Stimulated activated CD8-positive, alpha-beta memory T cell treated with anti-CD3 and anti-CD28 coated beads, Interleukin-15, amount 100 ng/mL, for 4 hours (primary cell): ENCODE measurements around the gene ZFR2.
"Not testable (repeated sequence)": the region's sequence is repeated elsewhere in the genome, so short reads cannot be mapped to it uniquely, and the experiment has no call there.

Experiments used
- DNase-seq, 2 donors: peaks; one replicate each; pipeline ENCODE4 v3.0.0-alpha.2; 2020; ENCODE audit warnings: low read depth in 2 of 2

ZFR2 gene

DNA sequence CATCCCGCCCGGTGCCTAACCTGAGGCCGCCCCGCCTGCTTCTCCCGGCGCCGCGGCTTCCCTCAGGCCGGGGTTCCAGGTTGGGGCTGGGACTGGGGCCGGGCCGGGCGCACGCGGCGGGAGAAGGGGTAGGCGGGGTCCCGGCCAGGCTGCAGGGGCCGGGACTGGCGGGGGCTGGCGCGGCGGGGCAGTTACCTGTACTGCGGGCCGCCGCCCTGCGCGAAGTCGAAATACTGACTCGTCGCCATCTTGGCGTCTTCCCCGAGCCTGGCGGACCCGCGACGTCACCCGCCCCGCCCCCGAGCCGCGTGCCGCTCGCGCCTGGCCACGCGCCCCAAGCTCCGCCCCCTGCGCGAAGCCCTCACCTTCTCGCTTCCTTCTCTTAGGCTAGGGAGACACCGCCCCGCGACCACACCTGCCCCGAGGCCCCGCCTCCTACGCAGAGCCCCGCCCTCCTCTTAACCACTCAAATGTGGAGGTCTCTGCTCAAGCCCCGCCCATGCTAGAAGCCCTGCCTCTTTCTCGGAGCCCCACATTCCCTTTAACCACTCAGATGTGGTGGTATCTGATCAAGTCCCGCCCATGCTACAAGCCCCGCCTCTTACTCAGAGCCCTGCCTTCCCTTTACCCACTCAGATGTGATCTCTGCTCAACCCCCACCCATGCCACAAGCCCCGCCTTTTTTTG is at the start of gene ZFR2:
TSS of gene ZFR2 (minus strand) at position 269 of the 687 bp plus-strand sequence. CDS start at position 248, 21 bp downstream.
- DNase-seq = peak in 1 of 2 donors; percentile 6

GRCh38 chr19:3916033-3916432 is 47.2 kb upstream of the ZFR2 start:
- DNase-seq = no peak

DNA sequence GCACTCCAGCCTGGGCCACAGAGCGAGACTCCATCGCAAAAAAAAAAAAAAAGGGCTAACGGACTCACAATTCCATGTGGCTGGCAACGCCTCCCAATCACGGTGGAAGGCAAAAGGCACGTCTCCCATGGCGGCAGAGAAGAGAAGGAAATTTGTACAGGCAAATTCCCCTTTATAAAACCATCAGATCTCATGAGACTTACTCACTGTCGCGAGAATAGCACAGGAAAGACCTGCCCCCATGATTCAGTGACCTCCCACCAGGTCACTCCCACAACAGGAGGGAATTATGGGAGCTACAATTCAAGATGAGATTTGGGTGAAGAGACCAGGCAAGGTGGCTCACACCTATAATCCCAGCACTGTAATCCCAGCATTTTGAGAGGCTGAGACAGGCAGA is 45.4 kb upstream of the ZFR2 start:
- no peak for DNase-seq

DNA sequence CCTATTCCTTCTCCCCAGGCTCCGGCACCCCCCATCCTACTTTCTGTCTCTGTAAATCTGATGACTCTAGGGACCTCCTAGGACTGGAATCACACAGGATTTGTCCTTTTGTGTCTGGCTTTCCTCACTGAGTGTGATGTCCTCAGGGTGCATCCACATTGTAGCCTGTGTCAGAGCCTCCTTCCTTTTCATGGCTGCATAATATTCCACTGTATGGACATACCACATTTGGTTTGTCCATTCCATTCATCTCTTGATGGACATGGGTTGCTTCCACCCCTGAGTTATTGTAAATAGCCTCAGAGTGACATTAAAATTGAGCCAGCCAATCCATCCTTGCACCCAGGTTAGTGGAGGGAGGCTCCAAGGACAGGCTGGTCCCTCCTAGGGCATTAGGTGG is 41.3 kb upstream of the ZFR2 start:
- DNase-seq = no peak

- no peak for DNase-seq
Measured at GRCh38 chr19:3908266-3909054, 39.6 kb upstream of the ZFR2 start.

GRCh38 chr19:3907626-3908265 is 38.9 kb upstream of the ZFR2 start:
- no peak for DNase-seq

GRCh38 chr19:3904233-3904632 is 35.4 kb upstream of the ZFR2 start:
- no peak for DNase-seq

- no peak for DNase-seq
Measured at GRCh38 chr19:3902317-3902973, 33.6 kb upstream of the ZFR2 start.

GRCh38 chr19:3899531-3900294 is 30.9 kb upstream of the ZFR2 start:
- no peak for DNase-seq

DNA sequence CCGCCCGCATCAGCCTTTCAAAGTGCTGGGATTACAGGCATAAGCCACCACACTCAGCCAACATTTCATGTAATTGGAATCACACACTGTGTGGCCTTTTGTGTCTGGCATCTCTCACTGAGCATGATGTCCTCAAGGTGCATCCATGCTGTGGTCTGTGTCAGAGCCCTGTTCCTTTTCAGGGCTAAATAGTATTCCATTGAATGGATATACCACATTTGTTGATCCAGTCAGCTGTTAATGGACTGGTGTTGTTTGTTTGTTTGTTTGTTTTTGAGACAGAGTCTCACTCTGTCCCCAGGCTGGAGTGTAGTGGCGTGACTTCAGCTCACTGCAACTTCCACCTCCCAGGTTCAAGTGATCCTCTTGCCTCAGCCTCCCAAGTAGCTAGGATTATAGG is 29.6 kb upstream of the ZFR2 start:
- DNase-seq = no peak

DNA sequence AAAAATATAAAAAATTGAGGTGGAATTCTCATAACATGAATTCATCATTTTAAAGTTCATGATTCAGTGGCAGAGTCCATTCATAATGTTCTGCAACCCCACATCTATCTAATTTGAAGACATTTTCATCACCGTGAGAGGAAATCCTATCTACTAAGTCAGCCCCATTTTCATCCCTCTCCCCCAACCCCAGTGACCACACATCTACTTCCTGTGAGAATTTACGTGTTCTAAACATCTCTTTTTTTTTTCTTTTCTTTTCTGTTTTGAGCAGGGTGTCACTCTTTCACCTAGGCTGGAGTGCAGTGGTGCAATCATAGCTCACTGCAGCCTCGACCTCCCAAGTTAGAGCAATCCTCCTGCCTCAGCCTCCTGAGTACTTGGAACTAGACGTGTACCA is 29.1 kb upstream of the ZFR2 start:
- DNase-seq = no peak

GRCh38 chr19:3895788-3896187 is 26.9 kb upstream of the ZFR2 start:
- DNase-seq = no peak

DNA sequence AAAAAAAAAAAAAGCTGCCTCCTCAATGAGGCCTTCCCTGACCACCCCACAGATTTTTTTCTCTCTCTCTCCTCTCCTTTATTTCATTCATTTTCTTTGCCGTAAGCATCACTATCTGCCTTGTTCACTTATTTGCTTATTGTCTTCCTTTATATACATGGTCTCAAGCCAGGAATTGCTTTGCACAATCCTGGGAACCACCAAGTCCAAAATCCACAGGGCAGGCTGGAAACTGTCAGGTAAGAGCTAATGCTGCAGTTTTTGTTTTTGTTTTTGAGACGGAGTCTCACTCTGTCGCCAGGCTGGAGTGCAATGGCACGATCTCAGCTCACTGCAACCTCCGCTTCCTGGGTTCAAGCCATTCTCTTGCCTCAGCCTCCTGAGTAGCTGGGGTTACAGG is 26.1 kb upstream of the ZFR2 start:
- not testable (repeated sequence) for DNase-seq

DNA sequence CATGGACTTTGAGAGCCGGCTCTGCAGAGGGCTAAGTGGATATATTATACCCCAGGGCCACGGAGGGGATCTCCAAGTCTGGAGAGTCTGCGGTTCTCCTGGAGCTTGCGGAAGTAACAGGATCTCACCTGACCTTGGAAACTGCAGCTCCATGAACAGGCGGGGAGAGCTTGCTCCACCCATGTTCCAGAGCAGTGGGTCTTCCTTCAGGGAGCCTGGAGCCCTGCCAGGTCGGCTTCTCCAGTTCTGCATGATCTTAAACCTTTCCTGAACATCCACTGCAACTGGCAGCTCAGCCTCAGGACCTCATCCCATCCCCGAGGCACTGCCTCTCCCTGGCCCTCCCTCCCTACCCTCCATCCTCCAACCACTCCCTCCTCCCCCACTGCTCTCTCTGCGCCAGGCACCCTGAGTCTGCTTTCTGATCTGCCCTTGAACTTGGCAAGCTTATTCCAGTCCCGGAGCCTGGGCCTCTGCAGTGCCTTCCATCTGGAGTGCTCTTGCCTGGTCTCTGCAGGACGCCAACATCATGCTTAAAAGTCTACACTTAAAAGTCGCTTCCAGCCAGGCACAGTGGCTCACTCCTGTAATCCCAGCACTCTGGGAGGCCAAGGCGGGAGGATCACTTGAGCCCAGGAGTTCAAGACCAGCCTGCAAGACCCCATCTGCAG is 24.8 kb upstream of the ZFR2 start:
- DNase-seq = no peak

DNA sequence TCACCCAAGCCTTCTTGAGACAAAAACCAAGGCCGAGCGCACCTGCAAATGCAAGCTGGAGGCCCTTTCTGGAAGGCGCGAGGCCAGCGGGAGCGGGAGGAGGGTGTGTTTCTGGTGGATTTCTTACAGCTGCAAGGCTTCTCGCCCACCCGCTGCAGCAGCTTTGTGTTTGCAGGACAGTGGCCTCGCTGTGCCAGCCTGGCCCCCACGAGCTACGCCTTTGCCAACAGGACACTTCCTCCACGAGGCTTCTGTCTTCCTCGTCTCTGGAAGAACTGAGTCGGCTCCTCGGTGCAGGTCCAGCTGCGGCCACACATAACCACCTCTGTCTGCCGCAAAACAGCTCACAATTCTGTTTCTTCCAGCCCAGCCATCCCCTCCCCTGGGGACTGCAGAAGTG is 21.8 kb upstream of the ZFR2 start:
- no peak for DNase-seq

GRCh38 chr19:3882041-3882384 is 13.2 kb upstream of the ZFR2 start:
- DNase-seq = no peak

DNA sequence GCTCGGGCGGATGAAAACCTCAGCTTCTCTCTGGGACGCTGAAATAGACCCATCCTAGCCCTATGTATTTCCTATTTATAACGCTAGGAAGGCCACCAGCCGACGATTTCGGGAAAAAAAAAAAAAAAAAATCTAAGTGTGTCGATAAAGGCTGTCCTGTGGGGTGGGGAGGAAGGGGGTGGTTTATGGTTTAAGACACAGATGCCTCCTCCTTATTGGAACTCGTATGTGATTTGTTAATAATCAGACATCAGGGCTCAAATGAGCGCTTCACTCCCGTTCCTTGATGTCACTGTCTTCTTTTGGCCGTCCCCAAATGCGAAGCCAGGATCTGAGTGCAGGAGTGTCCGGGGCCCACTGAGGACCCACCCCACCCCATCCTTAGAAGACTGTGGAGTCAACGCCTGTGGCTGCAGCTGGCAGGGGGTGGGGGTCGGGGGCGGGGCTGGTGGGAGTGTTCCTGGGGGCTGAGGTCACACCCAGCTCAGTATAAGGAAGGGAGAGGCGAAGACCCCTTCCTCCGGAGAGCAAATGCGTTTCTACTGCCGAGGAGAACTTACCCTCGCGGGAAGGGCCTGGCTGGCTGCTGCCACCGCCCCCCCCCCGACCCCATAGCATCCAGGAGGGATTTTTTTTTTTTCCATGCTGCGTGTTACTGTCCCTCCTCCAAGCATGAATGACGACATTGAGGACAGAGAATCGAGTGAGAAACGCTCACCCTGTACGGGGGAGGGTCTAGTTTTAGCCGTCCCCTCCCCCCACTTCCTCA is 12.6 kb upstream of the ZFR2 start:
- DNase-seq = no peak

- no peak for DNase-seq
Measured at GRCh38 chr19:3880471-3881271, 11.8 kb upstream of the ZFR2 start, which contains the start of gene ATCAY. Gene ATCAY (plus strand): TSS chr19:3880685. CDS start chr19:3885768, 5,083 bp downstream.

DNA sequence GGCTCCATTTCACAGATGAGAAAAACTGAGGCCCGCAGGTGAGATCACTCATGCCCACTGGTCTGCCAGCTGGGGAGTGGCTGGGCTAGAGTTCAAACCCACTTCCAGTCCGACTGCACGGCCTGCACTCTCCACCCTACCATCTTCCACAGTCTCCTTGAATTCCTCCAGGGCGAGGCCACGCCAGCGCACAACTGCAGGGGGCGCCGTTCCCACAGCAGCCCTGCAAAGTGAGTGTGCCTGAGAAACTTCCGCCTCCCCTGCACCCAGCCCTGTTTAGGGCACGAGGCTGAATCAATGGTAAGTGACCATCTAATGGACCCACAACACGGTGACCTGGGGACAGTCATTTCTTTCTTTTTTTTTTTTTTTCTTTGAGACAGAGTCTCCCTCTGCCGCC is 10.8 kb upstream of the ZFR2 start:
- no peak for DNase-seq
